H1 (cell line): ENCODE data around the gene SUSD1. TPM values are rescaled to one million over a fixed set of nuclear protein-coding genes. Genes with fewer than 3 reads are reported as not detected.

Source experiments
- BCL11A ChIP-seq, 2 experiments: IDR thresholded peaks; one replicate each; pipeline ENCODE4 v1.6.1; 2011; ENCODE audit warnings: low read depth in 2 of 2, low read length in 2 of 2, mild to moderate bottlenecking in 2 of 2
- BRCA1 ChIP-seq: IDR thresholded peaks from 2 replicates; pipeline ENCODE4 v1.6.1; 2012; ENCODE audit warnings: low read depth, low read length, improper control_type of control experiment
- CREB1 ChIP-seq: IDR thresholded peaks from 2 replicates; pipeline ENCODE4 v1.6.1; 2012; ENCODE audit warnings: inconsistent platforms
- GABPA ChIP-seq: IDR thresholded peaks from 2 replicates; pipeline ENCODE4 v1.6.1; 2011; ENCODE audit warnings: mild to moderate bottlenecking, low read length, moderate library complexity, borderline replicate concordance; ENCODE audit not compliant: insufficient read depth
- KDM1A ChIP-seq: fragments of 200-600, 300-600 bp; sonication (generic); IDR thresholded peaks from 2 replicates; pipeline ENCODE4 v1.7.1; 2016; ENCODE audit warnings: mild to moderate bottlenecking, low read length, borderline replicate concordance
- KDM4A ChIP-seq: IDR thresholded peaks from one replicate; pipeline ENCODE4 v1.7.1; 2012; ENCODE audit warnings: low read depth, mild to moderate bottlenecking, moderate library complexity, low read length, inconsistent platforms; ENCODE audit not compliant: severe bottlenecking
- RNF2 ChIP-seq: fragments of 200-900, 300-1000 bp; sonication (generic); IDR thresholded peaks from 2 replicates; pipeline ENCODE4 v1.7.1; 2016; ENCODE audit warnings: borderline replicate concordance, low read depth, mild to moderate bottlenecking, antibody characterized with exemption, low read length; ENCODE audit not compliant: poor library complexity, severe bottlenecking; ENCODE audit errors: missing control alignments
- SRF ChIP-seq: IDR thresholded peaks from 2 replicates; pipeline ENCODE4 v1.6.1; 2011; ENCODE audit warnings: mild to moderate bottlenecking, low read depth, low read length, moderate library complexity
- ZNF274 ChIP-seq: IDR thresholded peaks from 2 replicates; pipeline ENCODE4 v1.7.0; 2012; ENCODE audit warnings: low read length, borderline replicate concordance; ENCODE audit errors: extremely low read depth
- polyA plus RNA-seq, 7 experiments: library from polyadenylated mRNA; depleted of rRNA in 3 of 7; stranded (reverse) in 5 of 7; unstranded in 2 of 7; fragments of >200 nt in 5 of 7; fragments of 200-250 nt in 2 of 7; gene quantifications; 1 replicate in 5 of 7; 2 replicates in 1 of 7; 4 replicates in 1 of 7; pipeline versions ENCODE4 v1.2.1 to v1.2.3, GENCODE V29; 2011 to 2013; ENCODE audit warnings: missing spikeins in 2 of 7, mixed read lengths in 2 of 7
- total RNA-seq: library from RNA; stranded (reverse); fragmentation: NEBNext Ultra II Directional; extraction: Animal tissue kit (Norgen Biotek cat#: 25700); gene quantifications from 2 replicates; pipeline ENCODE4 v1.2.1, GENCODE V29; 2021

SUSD1 gene
- total and polyA plus RNA-seq, 2 of the 8 experiments (the other 6 are each of a cell fraction or from before 2014, with no cell fraction given): 2.8 to 7.2 TPM

DNA sequence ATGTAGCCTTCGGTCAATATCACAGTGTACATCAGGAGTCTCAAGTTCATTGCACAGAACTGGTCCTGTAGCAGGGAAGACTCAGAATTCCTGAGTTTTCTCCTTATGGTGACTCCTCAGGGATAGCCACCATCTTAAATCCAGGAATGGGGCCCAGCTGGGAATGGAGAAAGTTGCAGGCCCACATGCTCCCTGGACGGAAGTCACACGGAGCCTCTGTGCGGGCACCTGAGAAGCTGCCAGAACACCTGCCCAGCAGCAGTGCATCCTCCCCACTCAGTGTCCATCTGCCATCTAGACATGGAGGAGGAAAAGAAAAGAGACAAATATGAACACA, 133.9 kb downstream of the SUSD1 start (continued):
- TF ChIP-seq BCL11A (IDR thresholded peaks at IDR 0.05; ENCODE audit: low read depth in 2 of 2, low read length in 2 of 2): no peak
- no peak for TF ChIP-seq GABPA
- no peak for TF ChIP-seq BRCA1
- no peak for TF ChIP-seq ZNF274
- no peak for TF ChIP-seq KDM4A
- no peak for TF ChIP-seq KDM1A
- TF ChIP-seq SRF: no peak
- no peak for TF ChIP-seq CREB1
- TF ChIP-seq RNF2: no peak
